DOHH2 (cell line): Measurements from ENCODE around the gene PARG.
"Not testable (repeated sequence)": the region's sequence is repeated elsewhere in the genome, so short reads cannot be mapped to it uniquely, and the experiment has no call there.

ENCODE experiments used
- CTCF ChIP-seq: fragments of 200-600 bp; sonication (generic); IDR thresholded peaks from one replicate; pipeline ENCODE4 v1.5.1; 2014; ENCODE audit warnings: antibody characterized with exemption, mild to moderate bottlenecking, low read depth, low read length; ENCODE audit not compliant: poor library complexity, severe bottlenecking
- EZH2phosphoT487 ChIP-seq: fragments of 200-600 bp; sonication (generic); IDR thresholded peaks from 2 replicates; pipeline ENCODE4 v1.6.1; 2017; ENCODE audit warnings: borderline replicate concordance, mild to moderate bottlenecking, antibody characterized with exemption, low read length, moderate library complexity, mixed read lengths

- TF ChIP-seq CTCF, EZH2phosphoT487: not testable (repeated sequence)
These were observed 1.8 kb upstream of the PARG start for GRCh38 chr10:49943607-49944006.
